PC-3 (cell line): ENCODE measurements around the gene MAST4.

Source experiments
- EZH2phosphoT487 ChIP-seq: fragments of 300-600 bp; sonication (generic); IDR thresholded peaks from 2 replicates; pipeline ENCODE4 v1.6.1; 2018; ENCODE audit warnings: mild to moderate bottlenecking, antibody characterized with exemption, low read length, borderline replicate concordance
- TF ChIP-seq, protein P1 (sequence below): fragments of 300-600 bp; sonication (generic); conservative IDR thresholded peaks from 2 replicates; pipeline ENCODE4 v1.5.1; 2017; ENCODE audit warnings: antibody characterized with exemption, low read depth, mild to moderate bottlenecking, low read length

DNA sequence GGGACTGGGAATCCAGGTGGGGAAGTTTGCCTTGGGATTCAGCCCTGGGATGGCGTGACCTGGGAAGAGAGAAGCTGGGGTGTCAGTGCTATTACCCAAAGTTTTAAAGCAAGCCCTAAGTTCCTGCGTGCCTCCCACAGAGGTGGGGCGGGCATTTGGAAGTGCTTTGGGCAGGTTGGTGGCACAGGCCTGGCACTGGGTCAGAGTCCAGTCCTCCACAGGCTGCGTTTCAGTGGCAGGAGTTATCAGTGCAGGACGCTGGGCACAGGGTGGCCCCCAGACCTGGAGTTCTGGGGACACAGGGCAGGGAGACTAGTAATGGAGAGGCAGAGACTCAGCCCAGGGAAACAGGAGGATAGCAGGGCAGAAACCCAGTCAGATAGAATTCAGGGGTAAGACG is 147.2 kb downstream of the MAST4 start:
- TF ChIP-seq, protein P1, sequence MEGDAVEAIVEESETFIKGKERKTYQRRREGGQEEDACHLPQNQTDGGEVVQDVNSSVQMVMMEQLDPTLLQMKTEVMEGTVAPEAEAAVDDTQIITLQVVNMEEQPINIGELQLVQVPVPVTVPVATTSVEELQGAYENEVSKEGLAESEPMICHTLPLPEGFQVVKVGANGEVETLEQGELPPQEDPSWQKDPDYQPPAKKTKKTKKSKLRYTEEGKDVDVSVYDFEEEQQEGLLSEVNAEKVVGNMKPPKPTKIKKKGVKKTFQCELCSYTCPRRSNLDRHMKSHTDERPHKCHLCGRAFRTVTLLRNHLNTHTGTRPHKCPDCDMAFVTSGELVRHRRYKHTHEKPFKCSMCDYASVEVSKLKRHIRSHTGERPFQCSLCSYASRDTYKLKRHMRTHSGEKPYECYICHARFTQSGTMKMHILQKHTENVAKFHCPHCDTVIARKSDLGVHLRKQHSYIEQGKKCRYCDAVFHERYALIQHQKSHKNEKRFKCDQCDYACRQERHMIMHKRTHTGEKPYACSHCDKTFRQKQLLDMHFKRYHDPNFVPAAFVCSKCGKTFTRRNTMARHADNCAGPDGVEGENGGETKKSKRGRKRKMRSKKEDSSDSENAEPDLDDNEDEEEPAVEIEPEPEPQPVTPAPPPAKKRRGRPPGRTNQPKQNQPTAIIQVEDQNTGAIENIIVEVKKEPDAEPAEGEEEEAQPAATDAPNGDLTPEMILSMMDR, result no peak
- TF ChIP-seq EZH2phosphoT487, result no peak
